SKM-1 treated with dmso at 0.1 percent for 144 hours (cell line): Measurements from ENCODE around the gene GCSAM.
"Not testable (repeated sequence)": the region's sequence is repeated elsewhere in the genome, so short reads cannot be mapped to it uniquely, and the experiment has no call there.

Experiments used
- DNase-seq: peaks from one replicate; lab custom pipeline; 2025; ENCODE audit not compliant: unreplicated experiment; lab: John Stamatoyannopoulos, UW

The GCSAM gene

GRCh38 chr3:112074616-112075497 is 58.2 kb downstream of the GCSAM start:
- no peak for DNase-seq

GRCh38 chr3:112074006-112074405 is 59.0 kb downstream of the GCSAM start:
- DNase-seq: no peak

DNA sequence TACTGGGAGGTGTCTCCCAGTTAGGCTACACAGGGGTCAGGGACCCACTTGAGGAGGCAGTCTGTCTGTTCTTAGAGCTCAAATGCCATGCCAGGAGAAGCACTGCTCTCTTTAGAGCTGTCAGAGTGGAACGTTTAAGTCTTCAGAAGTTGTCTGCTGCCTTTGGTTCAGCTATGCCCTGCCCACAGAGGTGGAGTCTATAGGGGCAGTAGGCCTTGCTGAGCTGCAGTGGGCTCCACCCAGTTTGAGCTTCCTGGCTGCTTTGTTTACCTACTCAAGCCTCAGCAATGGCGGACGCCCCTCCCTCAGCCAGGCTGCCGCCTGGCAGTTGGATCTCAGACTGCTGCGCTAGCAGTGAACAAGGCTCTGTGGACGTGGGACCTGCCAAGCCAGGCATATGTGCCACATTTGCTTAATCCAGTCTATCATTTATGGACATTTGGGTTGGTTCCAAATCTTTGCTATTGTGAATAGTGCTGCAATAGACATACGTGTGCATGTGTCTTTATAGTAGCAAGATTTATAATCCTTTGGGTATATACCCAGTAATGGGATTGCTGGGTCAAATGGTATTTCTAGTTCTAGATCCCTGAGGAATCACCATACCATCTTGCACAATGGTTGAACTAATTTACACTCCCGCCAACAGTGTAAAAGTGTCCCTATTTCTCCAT is 60.5 kb downstream of the GCSAM start:
- DNase-seq: not testable (repeated sequence)
